ENCODE data around the gene IPO11.

Gene IPO11

DNA sequence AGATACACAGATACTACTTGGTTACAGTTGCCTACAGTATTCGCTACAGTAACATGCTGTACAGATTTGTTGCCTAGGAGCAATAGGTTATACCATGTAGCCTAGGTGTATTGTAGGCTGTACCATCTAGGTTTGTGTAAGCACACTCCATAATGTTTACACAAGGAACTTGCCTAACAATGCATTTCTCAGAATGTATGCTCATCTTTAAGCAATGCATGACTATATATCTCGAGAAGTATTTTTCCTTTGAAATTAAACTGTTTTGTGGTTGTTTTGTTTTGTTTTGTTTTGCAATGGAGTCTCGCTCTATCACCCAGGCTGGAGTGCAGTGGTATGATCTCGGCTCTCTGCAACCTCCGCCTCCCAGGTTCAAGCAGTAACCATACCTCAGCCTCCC is 191.4 kb downstream of the IPO11 start:
- ATAC-seq: no peak
- TF ChIP-seq, protein P1, sequence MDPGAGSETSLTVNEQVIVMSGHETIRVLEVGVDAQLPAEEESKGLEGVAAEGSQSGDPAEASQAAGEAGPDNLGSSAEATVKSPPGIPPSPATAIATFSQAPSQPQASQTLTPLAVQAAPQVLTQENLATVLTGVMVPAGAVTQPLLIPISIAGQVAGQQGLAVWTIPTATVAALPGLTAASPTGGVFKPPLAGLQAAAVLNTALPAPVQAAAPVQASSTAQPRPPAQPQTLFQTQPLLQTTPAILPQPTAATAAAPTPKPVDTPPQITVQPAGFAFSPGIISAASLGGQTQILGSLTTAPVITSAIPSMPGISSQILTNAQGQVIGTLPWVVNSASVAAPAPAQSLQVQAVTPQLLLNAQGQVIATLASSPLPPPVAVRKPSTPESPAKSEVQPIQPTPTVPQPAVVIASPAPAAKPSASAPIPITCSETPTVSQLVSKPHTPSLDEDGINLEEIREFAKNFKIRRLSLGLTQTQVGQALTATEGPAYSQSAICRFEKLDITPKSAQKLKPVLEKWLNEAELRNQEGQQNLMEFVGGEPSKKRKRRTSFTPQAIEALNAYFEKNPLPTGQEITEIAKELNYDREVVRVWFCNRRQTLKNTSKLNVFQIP (CRISPR knock-in tag; IDR thresholded peaks at IDR 0.05; ENCODE audit: borderline replicate concordance, low read depth): no peak
- TF ChIP-seq GLIS3 (CRISPR knock-in tag; IDR thresholded peaks at IDR 0.05): no peak
- TF ChIP-seq, protein P2, sequence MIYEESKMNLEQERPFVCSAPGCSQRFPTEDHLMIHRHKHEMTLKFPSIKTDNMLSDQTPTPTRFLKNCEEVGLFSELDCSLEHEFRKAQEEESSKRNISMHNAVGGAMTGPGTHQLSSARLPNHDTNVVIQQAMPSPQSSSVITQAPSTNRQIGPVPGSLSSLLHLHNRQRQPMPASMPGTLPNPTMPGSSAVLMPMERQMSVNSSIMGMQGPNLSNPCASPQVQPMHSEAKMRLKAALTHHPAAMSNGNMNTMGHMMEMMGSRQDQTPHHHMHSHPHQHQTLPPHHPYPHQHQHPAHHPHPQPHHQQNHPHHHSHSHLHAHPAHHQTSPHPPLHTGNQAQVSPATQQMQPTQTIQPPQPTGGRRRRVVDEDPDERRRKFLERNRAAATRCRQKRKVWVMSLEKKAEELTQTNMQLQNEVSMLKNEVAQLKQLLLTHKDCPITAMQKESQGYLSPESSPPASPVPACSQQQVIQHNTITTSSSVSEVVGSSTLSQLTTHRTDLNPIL (CRISPR knock-in tag; IDR thresholded peaks at IDR 0.05; ENCODE audit: low read depth): no peak
- TF ChIP-seq OSR1 (CRISPR knock-in tag; IDR thresholded peaks at IDR 0.05): no peak
- no peak for TF ChIP-seq ARNTL (CRISPR knock-in tag; IDR thresholded peaks at IDR 0.05; ENCODE audit: borderline replicate concordance, low read depth)
- TF ChIP-seq TOX (CRISPR knock-in tag; IDR thresholded peaks at IDR 0.05; ENCODE audit: borderline replicate concordance): no peak
- TF ChIP-seq, protein P3, sequence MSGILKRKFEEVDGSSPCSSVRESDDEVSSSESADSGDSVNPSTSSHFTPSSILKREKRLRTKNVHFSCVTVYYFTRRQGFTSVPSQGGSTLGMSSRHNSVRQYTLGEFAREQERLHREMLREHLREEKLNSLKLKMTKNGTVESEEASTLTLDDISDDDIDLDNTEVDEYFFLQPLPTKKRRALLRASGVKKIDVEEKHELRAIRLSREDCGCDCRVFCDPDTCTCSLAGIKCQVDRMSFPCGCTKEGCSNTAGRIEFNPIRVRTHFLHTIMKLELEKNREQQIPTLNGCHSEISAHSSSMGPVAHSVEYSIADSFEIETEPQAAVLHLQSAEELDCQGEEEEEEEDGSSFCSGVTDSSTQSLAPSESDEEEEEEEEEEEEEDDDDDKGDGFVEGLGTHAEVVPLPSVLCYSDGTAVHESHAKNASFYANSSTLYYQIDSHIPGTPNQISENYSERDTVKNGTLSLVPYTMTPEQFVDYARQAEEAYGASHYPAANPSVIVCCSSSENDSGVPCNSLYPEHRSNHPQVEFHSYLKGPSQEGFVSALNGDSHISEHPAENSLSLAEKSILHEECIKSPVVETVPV (CRISPR knock-in tag; IDR thresholded peaks at IDR 0.05): no peak
- no peak for TF ChIP-seq PPARA (CRISPR knock-in tag; IDR thresholded peaks at IDR 0.05; ENCODE audit: borderline replicate concordance)
- TF ChIP-seq CSDC2 (CRISPR knock-in tag; IDR thresholded peaks at IDR 0.05): no peak
- TF ChIP-seq ZC3H10 (CRISPR knock-in tag; IDR thresholded peaks at IDR 0.05): no peak
- TF ChIP-seq ZFP30 (CRISPR knock-in tag; IDR thresholded peaks at IDR 0.05): no peak
- TF ChIP-seq, protein P4, sequence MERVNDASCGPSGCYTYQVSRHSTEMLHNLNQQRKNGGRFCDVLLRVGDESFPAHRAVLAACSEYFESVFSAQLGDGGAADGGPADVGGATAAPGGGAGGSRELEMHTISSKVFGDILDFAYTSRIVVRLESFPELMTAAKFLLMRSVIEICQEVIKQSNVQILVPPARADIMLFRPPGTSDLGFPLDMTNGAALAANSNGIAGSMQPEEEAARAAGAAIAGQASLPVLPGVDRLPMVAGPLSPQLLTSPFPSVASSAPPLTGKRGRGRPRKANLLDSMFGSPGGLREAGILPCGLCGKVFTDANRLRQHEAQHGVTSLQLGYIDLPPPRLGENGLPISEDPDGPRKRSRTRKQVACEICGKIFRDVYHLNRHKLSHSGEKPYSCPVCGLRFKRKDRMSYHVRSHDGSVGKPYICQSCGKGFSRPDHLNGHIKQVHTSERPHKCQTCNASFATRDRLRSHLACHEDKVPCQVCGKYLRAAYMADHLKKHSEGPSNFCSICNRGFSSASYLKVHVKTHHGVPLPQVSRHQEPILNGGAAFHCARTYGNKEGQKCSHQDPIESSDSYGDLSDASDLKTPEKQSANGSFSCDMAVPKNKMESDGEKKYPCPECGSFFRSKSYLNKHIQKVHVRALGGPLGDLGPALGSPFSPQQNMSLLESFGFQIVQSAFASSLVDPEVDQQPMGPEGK (CRISPR knock-in tag; IDR thresholded peaks at IDR 0.05; ENCODE audit: borderline replicate concordance): no peak
- TF ChIP-seq RARB (CRISPR knock-in tag; IDR thresholded peaks at IDR 0.05): no peak
- no peak for TF ChIP-seq BACH2 (CRISPR knock-in tag; IDR thresholded peaks at IDR 0.05; ENCODE audit: borderline replicate concordance)
- TF ChIP-seq TCF4 (CRISPR knock-in tag; IDR thresholded peaks at IDR 0.05; ENCODE audit: borderline replicate concordance): no peak
- no peak for TF ChIP-seq ZFP3 (CRISPR knock-in tag; IDR thresholded peaks at IDR 0.05)

DNA sequence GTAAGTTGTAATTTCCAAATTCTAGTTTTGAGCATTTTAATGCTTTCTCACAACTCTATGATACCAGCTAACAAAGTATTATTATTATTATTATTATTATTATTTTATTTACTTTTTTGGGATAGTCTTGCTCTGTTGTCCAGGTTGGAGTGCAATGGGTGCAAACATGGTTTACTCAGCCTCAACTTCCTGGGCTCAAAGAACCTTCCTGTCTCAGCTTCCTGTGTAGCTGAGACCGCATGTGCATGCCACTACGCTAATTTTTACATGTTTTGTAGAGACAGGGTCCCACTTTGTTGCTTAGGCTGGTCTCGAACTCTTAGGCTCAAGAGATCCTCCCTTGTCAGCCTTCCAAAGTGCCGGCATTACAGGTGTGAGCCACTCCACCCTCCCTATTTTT is 193.1 kb downstream of the IPO11 start:
- TF ChIP-seq, protein P1 (CRISPR knock-in tag; IDR thresholded peaks at IDR 0.05; ENCODE audit: borderline replicate concordance, low read depth): no peak
- TF ChIP-seq ISL1 (CRISPR knock-in tag; IDR thresholded peaks at IDR 0.05) (no peak), ZFP30 (CRISPR knock-in tag; IDR thresholded peaks at IDR 0.05) (no peak), CSDC2 (CRISPR knock-in tag; IDR thresholded peaks at IDR 0.05) (no peak), BACH2 (CRISPR knock-in tag; IDR thresholded peaks at IDR 0.05; ENCODE audit: borderline replicate concordance) (no peak), PPARA (CRISPR knock-in tag; IDR thresholded peaks at IDR 0.05; ENCODE audit: borderline replicate concordance) (no peak), ZNF70 (CRISPR knock-in tag; IDR thresholded peaks at IDR 0.05) (no peak), GLIS3 (CRISPR knock-in tag; IDR thresholded peaks at IDR 0.05) (no peak)
- TF ChIP-seq, protein P4 (CRISPR knock-in tag; IDR thresholded peaks at IDR 0.05; ENCODE audit: borderline replicate concordance): no peak
- ATAC-seq: no peak

DNA sequence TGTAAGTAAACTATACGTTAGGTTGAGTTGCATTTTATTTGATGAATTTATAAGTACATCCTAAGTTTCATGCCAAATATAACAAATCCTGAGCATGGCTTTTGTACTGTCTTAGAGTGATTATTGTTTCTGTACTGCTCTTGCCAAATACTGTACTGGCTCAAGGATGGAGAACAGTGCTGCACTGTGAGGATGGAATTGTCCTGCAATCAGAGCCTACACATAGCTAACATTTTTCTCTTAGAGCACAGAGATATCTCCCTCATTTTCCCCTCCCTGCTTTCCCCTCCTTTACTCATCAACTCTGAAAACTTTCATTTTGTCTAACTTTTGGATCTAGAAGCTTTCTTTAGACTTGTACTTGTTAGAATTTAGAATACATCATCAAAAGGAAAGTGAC is 194.3 kb downstream of the IPO11 start:
- TF ChIP-seq PPARA (CRISPR knock-in tag; IDR thresholded peaks at IDR 0.05; ENCODE audit: borderline replicate concordance) (no peak), ZNF70 (CRISPR knock-in tag; IDR thresholded peaks at IDR 0.05) (0 out of 2 replicates have a peak, but pooled peaks have one; percentile 28)
- peak; percentile 74 for ATAC-seq
